HEK293 (cell line): ENCODE results near the gene EXOC8.
A peak's percentile ranks its signal among the peaks of the same experiment; 100 is the strongest.

Experiments
- GLIS2 ChIP-seq: fragments of 450-650 bp; formaldehyde crosslinking; IDR thresholded peaks from 2 replicates; pipeline ENCODE4 v1.5.1; 2016; ENCODE audit warnings: missing biosample characterization, missing genetic modification characterization
- HIC1 ChIP-seq: fragments of 450-650 bp; formaldehyde crosslinking; IDR thresholded peaks from 2 replicates; pipeline ENCODE4 v1.5.1; 2016; ENCODE audit warnings: missing biosample characterization, missing genetic modification characterization
- MEIS1 ChIP-seq: sonication (generic); formaldehyde crosslinking; IDR thresholded peaks from 2 replicates; pipeline ENCODE4 v1.8.1; 2022; ENCODE audit warnings: missing genetic modification reagents, mild to moderate bottlenecking, borderline replicate concordance
- REST ChIP-seq: fragments of 450-650 bp; formaldehyde crosslinking; IDR thresholded peaks from 2 replicates; pipeline ENCODE4 v1.5.1; 2016; ENCODE audit warnings: missing biosample characterization, missing genetic modification characterization
- ZBTB10 ChIP-seq: fragments of 450-650 bp; formaldehyde crosslinking; IDR thresholded peaks from 2 replicates; pipeline ENCODE4 v1.5.1; 2016; ENCODE audit warnings: missing biosample characterization, missing genetic modification characterization
- ZFHX2 ChIP-seq: fragments of 450-650 bp; formaldehyde crosslinking; conservative IDR thresholded peaks from 2 replicates; pipeline ENCODE4 v1.5.1; 2016; ENCODE audit warnings: missing biosample characterization, missing genetic modification characterization
- ZNF175 ChIP-seq: fragments of 450-650 bp; formaldehyde crosslinking; IDR thresholded peaks from 2 replicates; pipeline ENCODE4 v1.5.1; 2016; ENCODE audit warnings: missing biosample characterization, missing genetic modification characterization
- ZNF2 ChIP-seq: fragments of 450-650 bp; formaldehyde crosslinking; IDR thresholded peaks from 2 replicates; pipeline ENCODE4 v1.5.1; 2016; ENCODE audit warnings: missing biosample characterization, missing genetic modification characterization
- ZNF362 ChIP-seq: fragments of 450-650 bp; formaldehyde crosslinking; IDR thresholded peaks from 2 replicates; pipeline ENCODE4 v1.5.1; 2016; ENCODE audit warnings: missing biosample characterization, missing genetic modification characterization
- ZNF561 ChIP-seq: fragments of 450-650 bp; IDR thresholded peaks from 2 replicates; pipeline ENCODE4 v1.5.1; 2018; ENCODE audit warnings: missing biosample characterization, missing genetic modification characterization, borderline replicate concordance
- ZNF623 ChIP-seq: fragments of 450-650 bp; formaldehyde crosslinking; IDR thresholded peaks from 2 replicates; pipeline ENCODE4 v1.5.1; 2016; ENCODE audit warnings: missing biosample characterization, missing genetic modification characterization
- ZNF692 ChIP-seq: fragments of 450-650 bp; formaldehyde crosslinking; IDR thresholded peaks from 2 replicates; pipeline ENCODE4 v1.5.1; 2016; ENCODE audit warnings: missing biosample characterization, missing genetic modification characterization
- ZSCAN16 ChIP-seq: fragments of 450-650 bp; formaldehyde crosslinking; IDR thresholded peaks from 2 replicates; pipeline ENCODE4 v1.5.1; 2016; ENCODE audit warnings: missing biosample characterization, missing genetic modification characterization
- TF ChIP-seq, protein P1 (sequence below): fragments of 450-650 bp; formaldehyde crosslinking; IDR thresholded peaks from 2 replicates; pipeline ENCODE4 v1.5.1; 2016; ENCODE audit warnings: missing biosample characterization, missing genetic modification characterization, borderline replicate concordance
- TF ChIP-seq, protein P2 (sequence below): fragments of 450-650 bp; formaldehyde crosslinking; IDR thresholded peaks from 2 replicates; pipeline ENCODE4; 2016; ENCODE audit warnings: missing biosample characterization, missing genetic modification characterization
- TF ChIP-seq, protein P3 (sequence below): fragments of 450-650 bp; formaldehyde crosslinking; IDR thresholded peaks from 2 replicates; pipeline ENCODE4 v1.5.1; 2017; ENCODE audit warnings: missing biosample characterization, missing genetic modification characterization

The EXOC8 gene

GRCh38 chr1:231338270-231339128 is 847 bp upstream of the EXOC8 start, which contains the start of gene SPRTN (continued):
- TF ChIP-seq, protein P1, sequence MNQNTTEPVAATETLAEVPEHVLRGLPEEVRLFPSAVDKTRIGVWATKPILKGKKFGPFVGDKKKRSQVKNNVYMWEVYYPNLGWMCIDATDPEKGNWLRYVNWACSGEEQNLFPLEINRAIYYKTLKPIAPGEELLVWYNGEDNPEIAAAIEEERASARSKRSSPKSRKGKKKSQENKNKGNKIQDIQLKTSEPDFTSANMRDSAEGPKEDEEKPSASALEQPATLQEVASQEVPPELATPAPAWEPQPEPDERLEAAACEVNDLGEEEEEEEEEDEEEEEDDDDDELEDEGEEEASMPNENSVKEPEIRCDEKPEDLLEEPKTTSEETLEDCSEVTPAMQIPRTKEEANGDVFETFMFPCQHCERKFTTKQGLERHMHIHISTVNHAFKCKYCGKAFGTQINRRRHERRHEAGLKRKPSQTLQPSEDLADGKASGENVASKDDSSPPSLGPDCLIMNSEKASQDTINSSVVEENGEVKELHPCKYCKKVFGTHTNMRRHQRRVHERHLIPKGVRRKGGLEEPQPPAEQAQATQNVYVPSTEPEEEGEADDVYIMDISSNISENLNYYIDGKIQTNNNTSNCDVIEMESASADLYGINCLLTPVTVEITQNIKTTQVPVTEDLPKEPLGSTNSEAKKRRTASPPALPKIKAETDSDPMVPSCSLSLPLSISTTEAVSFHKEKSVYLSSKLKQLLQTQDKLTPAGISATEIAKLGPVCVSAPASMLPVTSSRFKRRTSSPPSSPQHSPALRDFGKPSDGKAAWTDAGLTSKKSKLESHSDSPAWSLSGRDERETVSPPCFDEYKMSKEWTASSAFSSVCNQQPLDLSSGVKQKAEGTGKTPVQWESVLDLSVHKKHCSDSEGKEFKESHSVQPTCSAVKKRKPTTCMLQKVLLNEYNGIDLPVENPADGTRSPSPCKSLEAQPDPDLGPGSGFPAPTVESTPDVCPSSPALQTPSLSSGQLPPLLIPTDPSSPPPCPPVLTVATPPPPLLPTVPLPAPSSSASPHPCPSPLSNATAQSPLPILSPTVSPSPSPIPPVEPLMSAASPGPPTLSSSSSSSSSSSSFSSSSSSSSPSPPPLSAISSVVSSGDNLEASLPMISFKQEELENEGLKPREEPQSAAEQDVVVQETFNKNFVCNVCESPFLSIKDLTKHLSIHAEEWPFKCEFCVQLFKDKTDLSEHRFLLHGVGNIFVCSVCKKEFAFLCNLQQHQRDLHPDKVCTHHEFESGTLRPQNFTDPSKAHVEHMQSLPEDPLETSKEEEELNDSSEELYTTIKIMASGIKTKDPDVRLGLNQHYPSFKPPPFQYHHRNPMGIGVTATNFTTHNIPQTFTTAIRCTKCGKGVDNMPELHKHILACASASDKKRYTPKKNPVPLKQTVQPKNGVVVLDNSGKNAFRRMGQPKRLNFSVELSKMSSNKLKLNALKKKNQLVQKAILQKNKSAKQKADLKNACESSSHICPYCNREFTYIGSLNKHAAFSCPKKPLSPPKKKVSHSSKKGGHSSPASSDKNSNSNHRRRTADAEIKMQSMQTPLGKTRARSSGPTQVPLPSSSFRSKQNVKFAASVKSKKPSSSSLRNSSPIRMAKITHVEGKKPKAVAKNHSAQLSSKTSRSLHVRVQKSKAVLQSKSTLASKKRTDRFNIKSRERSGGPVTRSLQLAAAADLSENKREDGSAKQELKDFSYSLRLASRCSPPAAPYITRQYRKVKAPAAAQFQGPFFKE (tag by site-specific recombination) = 0 out of 2 replicates have a peak, but pooled peaks have one; percentile 34
- TF ChIP-seq ZNF175 (tag by site-specific recombination) (no peak), ZNF2 (peak; percentile 37; the same call in 1 of the 2 replicates), ZNF623 (tag by site-specific recombination) (no peak), HIC1 (tag by site-specific recombination) (no peak), ZNF692 (peak; percentile 100), REST (tag by site-specific recombination) (peak; percentile 53; the same call in 1 of the 2 replicates), GLIS2 (tag by site-specific recombination) (peak; percentile 99), ZNF362 (no peak), MEIS1 (CRISPR knock-in tag) (no peak), ZSCAN16 (no peak), ZFHX2 (tag by site-specific recombination) (peak; percentile 27; the same call in 1 of the 2 replicates), ZNF561 (tag by site-specific recombination) (no peak), ZBTB10 (tag by site-specific recombination) (peak; percentile 79; the same call in 1 of the 2 replicates)
- TF ChIP-seq, protein P2, sequence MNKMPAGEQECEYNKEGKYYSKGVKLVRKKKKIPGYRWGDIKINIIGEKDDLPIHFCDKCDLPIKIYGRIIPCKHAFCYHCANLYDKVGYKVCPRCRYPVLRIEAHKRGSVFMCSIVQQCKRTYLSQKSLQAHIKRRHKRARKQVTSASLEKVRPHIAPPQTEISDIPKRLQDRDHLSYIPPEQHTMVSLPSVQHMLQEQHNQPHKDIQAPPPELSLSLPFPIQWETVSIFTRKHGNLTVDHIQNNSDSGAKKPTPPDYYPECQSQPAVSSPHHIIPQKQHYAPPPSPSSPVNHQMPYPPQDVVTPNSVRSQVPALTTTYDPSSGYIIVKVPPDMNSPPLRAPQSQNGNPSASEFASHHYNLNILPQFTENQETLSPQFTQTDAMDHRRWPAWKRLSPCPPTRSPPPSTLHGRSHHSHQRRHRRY = peak; percentile 86; the same call in 1 of the 2 replicates
- TF ChIP-seq, protein P3, sequence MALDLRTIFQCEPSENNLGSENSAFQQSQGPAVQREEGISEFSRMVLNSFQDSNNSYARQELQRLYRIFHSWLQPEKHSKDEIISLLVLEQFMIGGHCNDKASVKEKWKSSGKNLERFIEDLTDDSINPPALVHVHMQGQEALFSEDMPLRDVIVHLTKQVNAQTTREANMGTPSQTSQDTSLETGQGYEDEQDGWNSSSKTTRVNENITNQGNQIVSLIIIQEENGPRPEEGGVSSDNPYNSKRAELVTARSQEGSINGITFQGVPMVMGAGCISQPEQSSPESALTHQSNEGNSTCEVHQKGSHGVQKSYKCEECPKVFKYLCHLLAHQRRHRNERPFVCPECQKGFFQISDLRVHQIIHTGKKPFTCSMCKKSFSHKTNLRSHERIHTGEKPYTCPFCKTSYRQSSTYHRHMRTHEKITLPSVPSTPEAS (tag by site-specific recombination) = no peak
